Hepatocyte (in vitro differentiated cells): ENCODE data around the gene PTPN4. TPM values are rescaled to one million over a fixed set of nuclear protein-coding genes. Genes with fewer than 3 reads are reported as not detected.

Source experiments
- DNase-seq: peaks from one replicate; pipeline ENCODE4 v3.0.0-alpha.2; 2016; ENCODE audit warnings: low spot score
- H2AFZ ChIP-seq: fragments of 200-600 bp; sonication (generic); 2 replicates; pipeline ENCODE4 v1.6.0; 2016; ENCODE audit warnings: antibody characterized with exemption, mild to moderate bottlenecking
- H3K27ac ChIP-seq: fragments of 200-600 bp; sonication (generic); 2 replicates; pipeline ENCODE4 v1.5.1; 2016; ENCODE audit warnings: mild to moderate bottlenecking
- H3K27me3 ChIP-seq: fragments of 200-600 bp; sonication (generic); 2 replicates; pipeline ENCODE4 v1.6.1; 2016
- H3K36me3 ChIP-seq: fragments of 200-600 bp; sonication (generic); replicated peaks from 2 replicates; pipeline ENCODE4 v1.5.1; 2016; ENCODE audit warnings: low read depth; ENCODE audit not compliant: insufficient read depth
- H3K4me1 ChIP-seq: fragments of 200-600 bp; sonication (generic); 2 replicates; pipeline ENCODE4 v1.5.1; 2016; ENCODE audit warnings: mild to moderate bottlenecking, moderate library complexity; ENCODE audit not compliant: insufficient read depth
- H3K4me2 ChIP-seq: fragments of 200-600 bp; sonication (generic); 2 replicates; pipeline ENCODE4 v1.6.0; 2016
- H3K4me3 ChIP-seq: fragments of 200-600 bp; sonication (generic); 2 replicates; pipeline ENCODE4 v1.5.1; 2016; ENCODE audit warnings: mild to moderate bottlenecking
- H3K79me2 ChIP-seq: fragments of 200-600 bp; sonication (generic); 2 replicates; pipeline ENCODE4 v1.6.0; 2017; ENCODE audit warnings: mild to moderate bottlenecking
- H3K9me2 ChIP-seq: fragments of 200-600 bp; sonication (generic); replicated peaks from 2 replicates; pipeline ENCODE4 v1.6.0; 2017; ENCODE audit warnings: mild to moderate bottlenecking; ENCODE audit not compliant: insufficient read depth
- H3K9me3 ChIP-seq: fragments of 200-600 bp; sonication (generic); 2 replicates; pipeline ENCODE4 v1.5.1; 2016; ENCODE audit warnings: low read depth, mild to moderate bottlenecking
- H4K20me1 ChIP-seq: fragments of 200-600 bp; sonication (generic); 2 replicates; pipeline ENCODE4 v1.6.0; 2016; ENCODE audit warnings: mild to moderate bottlenecking; ENCODE audit not compliant: insufficient read depth, poor library complexity, severe bottlenecking
- EZH2 ChIP-seq: fragments of 200-600 bp; sonication (generic); IDR thresholded peaks from 2 replicates; pipeline ENCODE4 v1.6.1; 2016; ENCODE audit warnings: antibody characterized with exemption, mild to moderate bottlenecking, borderline replicate concordance
- EZH2phosphoT487 ChIP-seq: fragments of 200-600 bp; sonication (generic); IDR thresholded peaks from one replicate; pipeline ENCODE4 v1.6.1; 2018; ENCODE audit warnings: antibody characterized with exemption, mild to moderate bottlenecking, low read depth, moderate library complexity; ENCODE audit not compliant: unreplicated experiment, severe bottlenecking
- WGBS: methylation state at CpG from one replicate; pipeline ENCODE4 v1.1.6; 2016; ENCODE audit warnings: low lambda C conversion rate; ENCODE audit errors: missing lambda C conversion rate; 5-methylcytosine and 5-hydroxymethylcytosine counted together
- polyA plus RNA-seq: library from polyadenylated mRNA; unstranded; fragments of >200 nt; fragmentation: Nextera tagmentation; extraction: Ambion mirVana; gene quantifications from 2 replicates; pipeline ENCODE4 v1.2.1, GENCODE V29; 2016
- total RNA-seq: library from RNA; depleted of rRNA; stranded (reverse); fragments of >200 nt; gene quantifications from 2 replicates; pipeline ENCODE4 v1.2.3, GENCODE V29; 2014
- TF ChIP-seq, protein P1 (sequence below): fragments of 200-600 bp; sonication (generic); IDR thresholded peaks from 2 replicates; pipeline ENCODE4 v1.5.1; 2016; ENCODE audit warnings: antibody characterized with exemption, mild to moderate bottlenecking; ENCODE audit not compliant: poor library complexity

PTPN4 gene
- total and polyA plus RNA-seq, 2 experiments from 2014 or later, result 9.2 to 15.5 TPM

- Histone ChIP-seq H4K20me1 (peaks cover 2% of the 10 kb centered on the region), H3K9me3 (no peaks in the 10 kb centered on the region), H3K36me3 (no peaks in the 10 kb centered on the region), H3K27ac (no peak overlapping the region), H3K4me2 (no peak overlapping the region), H3K4me1 (peaks cover 12% of the 10 kb centered on the region), H3K27me3 (no peaks in the 10 kb centered on the region), H2AFZ (no peak overlapping the region), H3K4me3 (no peak overlapping the region), H3K79me2 (peaks cover 88% of the 10 kb centered on the region), H3K9me2 (no peaks in the 10 kb centered on the region)
- DNase-seq, result no peak
- TF ChIP-seq, protein P1, sequence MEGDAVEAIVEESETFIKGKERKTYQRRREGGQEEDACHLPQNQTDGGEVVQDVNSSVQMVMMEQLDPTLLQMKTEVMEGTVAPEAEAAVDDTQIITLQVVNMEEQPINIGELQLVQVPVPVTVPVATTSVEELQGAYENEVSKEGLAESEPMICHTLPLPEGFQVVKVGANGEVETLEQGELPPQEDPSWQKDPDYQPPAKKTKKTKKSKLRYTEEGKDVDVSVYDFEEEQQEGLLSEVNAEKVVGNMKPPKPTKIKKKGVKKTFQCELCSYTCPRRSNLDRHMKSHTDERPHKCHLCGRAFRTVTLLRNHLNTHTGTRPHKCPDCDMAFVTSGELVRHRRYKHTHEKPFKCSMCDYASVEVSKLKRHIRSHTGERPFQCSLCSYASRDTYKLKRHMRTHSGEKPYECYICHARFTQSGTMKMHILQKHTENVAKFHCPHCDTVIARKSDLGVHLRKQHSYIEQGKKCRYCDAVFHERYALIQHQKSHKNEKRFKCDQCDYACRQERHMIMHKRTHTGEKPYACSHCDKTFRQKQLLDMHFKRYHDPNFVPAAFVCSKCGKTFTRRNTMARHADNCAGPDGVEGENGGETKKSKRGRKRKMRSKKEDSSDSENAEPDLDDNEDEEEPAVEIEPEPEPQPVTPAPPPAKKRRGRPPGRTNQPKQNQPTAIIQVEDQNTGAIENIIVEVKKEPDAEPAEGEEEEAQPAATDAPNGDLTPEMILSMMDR, result no peak
- TF ChIP-seq EZH2phosphoT487 (no peak), EZH2 (no peak)
- 76% methylated on average over 4 of the region's 4 CpGs for WGBS
These were observed 5.1 kb downstream of the PTPN4 start for GRCh38 chr2:119764832-119765231.

DNA sequence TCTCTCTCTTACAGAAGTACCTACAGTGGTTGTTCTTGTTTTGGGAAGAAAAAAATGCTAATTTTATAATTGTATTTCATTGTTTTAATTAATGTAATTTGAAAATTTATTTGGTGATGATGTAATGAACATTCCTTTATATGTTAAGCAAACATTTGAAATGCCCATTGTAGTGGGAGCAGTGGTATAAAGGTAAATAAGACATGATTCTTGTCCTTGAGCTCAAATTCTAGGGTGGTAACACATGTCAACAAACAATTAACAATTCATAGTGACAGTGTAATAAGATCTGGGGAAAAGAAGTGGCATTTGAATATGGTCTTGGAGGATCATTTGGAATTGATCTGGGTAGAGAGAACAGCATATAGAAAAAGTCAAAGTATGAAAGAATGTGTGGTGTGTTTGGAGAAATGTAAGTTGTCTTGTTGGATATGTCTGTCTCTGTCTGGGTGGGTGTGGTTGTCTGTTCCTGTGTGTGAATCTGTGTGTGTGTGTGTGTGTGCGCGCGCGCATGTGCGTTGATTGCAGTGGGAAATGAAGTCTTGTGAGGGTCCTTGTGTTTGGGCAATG is 5.8 kb downstream of the PTPN4 start:
- Histone ChIP-seq H3K79me2 (peaks cover 95% of the 10 kb centered on the region), H4K20me1 (peaks cover 2% of the 10 kb centered on the region), H3K36me3 (no peaks in the 10 kb centered on the region), H3K4me3 (no peak overlapping the region), H3K27ac (no peak overlapping the region), H3K9me2 (no peaks in the 10 kb centered on the region), H2AFZ (no peak overlapping the region), H3K4me1 (peaks cover 12% of the 10 kb centered on the region), H3K27me3 (no peaks in the 10 kb centered on the region), H3K9me3 (no peaks in the 10 kb centered on the region), H3K4me2 (no peak overlapping the region)
- TF ChIP-seq, protein P1, result no peak
- no peak for TF ChIP-seq EZH2
- 92% methylated on average over 5 of the region's 5 CpGs for WGBS
- no peak for DNase-seq

- H3K36me3 ChIP-seq, result no peaks in the 10 kb centered on the region
- no peak overlapping the region for H3K4me3 ChIP-seq
- no peak overlapping the region for H2AFZ ChIP-seq
- H3K9me2 ChIP-seq, result no peaks in the 10 kb centered on the region
- H3K4me1 ChIP-seq, result peaks cover 3% of the 10 kb centered on the region
- WGBS, result 92% methylated on average over 5 of the region's 5 CpGs
- no peak for DNase-seq
- H3K9me3 ChIP-seq, result no peaks in the 10 kb centered on the region
- H3K27ac ChIP-seq, result no peak overlapping the region
- H4K20me1 ChIP-seq, result peaks cover 2% of the 10 kb centered on the region
- H3K4me2 ChIP-seq, result no peak overlapping the region
- TF ChIP-seq EZH2phosphoT487 (no peak), EZH2 (no peak)
- peaks cover 96% of the 10 kb centered on the region for H3K79me2 ChIP-seq
- no peaks in the 10 kb centered on the region for H3K27me3 ChIP-seq
These were observed 7.2 kb downstream of the PTPN4 start for GRCh38 chr2:119766944-119767343.

DNA sequence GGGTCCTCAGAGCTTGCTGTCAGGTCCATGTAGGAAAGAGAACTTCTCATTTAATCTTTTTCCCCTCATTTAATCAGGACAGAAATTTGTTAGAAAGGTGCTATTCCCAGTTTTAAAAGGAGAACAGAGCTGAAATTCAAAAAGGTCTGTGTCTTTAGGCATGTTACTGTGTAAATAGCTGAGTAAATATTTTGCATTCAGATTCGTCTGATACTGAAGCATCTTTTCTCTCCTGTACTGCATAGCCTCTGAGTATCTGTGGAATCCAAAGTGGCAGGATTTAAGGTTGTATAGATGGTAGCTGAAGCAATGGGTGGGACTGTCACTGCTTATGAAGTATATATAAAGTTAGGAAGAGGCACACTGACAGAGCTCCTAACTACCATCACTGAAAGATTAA is 9.0 kb downstream of the PTPN4 start:
- Histone ChIP-seq H3K79me2 (peaks cover 92% of the 10 kb centered on the region), H3K4me1 (no peaks in the 10 kb centered on the region), H4K20me1 (no peaks in the 10 kb centered on the region), H3K4me3 (no peak overlapping the region), H3K9me2 (no peaks in the 10 kb centered on the region), H3K27ac (no peak overlapping the region), H3K36me3 (no peaks in the 10 kb centered on the region), H2AFZ (no peak overlapping the region), H3K27me3 (no peaks in the 10 kb centered on the region), H3K9me3 (no peaks in the 10 kb centered on the region), H3K4me2 (no peak overlapping the region)
- WGBS, result 81% methylated on average over 1 of the region's 1 CpG
- TF ChIP-seq EZH2phosphoT487 (no peak), EZH2 (no peak)
- TF ChIP-seq, protein P1, result no peak
- no peak for DNase-seq
